Glomerular endothelial cell (primary cell): Measurements from ENCODE around the gene LRRC74A. TPM values are rescaled to one million over a fixed set of nuclear protein-coding genes. Genes with fewer than 3 reads are reported as not detected.
A peak's percentile ranks its signal among the peaks of the same experiment; 100 is the strongest.

Experiments
- DNase-seq: peaks from one replicate; pipeline ENCODE4 v3.0.0-alpha.2; 2011; ENCODE audit warnings: low read depth, low spot score; ENCODE audit errors: extremely low read depth
- total RNA-seq: library from RNA; depleted of rRNA; stranded (reverse); fragments of >200 nt; gene quantifications from 2 replicates; pipeline ENCODE4 v1.2.3, GENCODE V29; 2015

The LRRC74A gene
- total RNA-seq, 1 donor from 2014 or later: not detected

DNA sequence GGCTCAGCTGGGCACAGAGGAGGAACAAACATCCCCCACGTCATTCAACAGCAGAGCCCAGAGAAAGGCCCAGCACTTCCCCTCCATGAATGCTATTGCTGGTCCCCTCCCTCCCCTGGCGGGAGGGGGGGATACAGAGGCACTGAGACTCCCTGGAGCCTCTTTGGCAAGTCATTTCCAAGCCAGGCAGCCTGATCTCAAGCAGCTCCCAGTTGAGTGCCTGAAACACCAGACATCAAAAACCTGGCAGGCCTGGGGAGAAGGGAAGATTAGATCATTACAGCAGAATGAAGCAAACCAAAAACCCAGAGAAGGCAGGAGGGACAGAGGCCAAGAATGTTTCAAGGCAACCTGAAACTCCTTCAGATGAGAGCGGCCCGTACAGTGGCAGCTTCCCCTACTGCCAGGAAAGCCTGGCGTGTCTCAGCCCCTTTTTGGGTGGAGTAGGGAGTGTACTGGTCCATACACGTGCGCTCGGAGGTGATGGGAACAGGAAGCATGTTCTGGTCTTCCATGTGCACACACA lies 92.1 kb downstream of the LRRC74A start:
- DNase-seq: no peak

DNA sequence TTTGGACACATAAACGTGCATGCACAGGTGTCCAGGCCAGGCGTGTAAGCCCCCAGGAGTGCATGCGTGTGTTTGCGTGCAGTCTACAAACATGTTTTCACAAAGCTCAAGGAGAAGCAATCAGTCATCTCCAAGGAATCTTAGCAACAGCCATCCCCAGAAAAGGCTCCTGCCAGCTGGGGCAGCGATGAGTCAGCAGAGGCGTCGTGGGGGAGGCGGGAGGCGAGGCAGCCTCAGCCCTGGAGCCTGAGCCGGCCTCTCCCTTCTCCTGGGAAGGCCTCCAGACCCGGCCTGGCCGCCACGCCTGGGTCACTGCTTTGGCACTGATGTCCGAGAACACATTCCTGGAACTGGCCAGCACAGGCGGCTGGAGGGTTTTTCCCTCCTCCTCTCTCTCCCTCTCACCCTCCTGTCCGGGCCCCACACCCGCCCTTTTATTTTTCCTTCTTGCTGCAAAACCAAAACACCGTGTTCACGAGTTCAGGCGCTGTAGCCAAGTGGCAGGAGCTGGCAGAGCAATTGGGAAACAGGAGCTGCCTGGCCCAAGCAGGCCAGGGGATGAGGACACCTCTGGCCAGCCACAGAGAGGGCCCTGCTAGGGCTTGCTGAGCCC lies 92.7 kb downstream of the LRRC74A start:
- peak; percentile 78 for DNase-seq

Other genes starting within 250 kb of the LRRC74A start
- 25.1 and 103 TPM in 2 replicates for gene VASH1, start 64.9 kb upstream of the LRRC74A start, total RNA-seq
- gene ANGEL1, start 13.5 kb upstream of the LRRC74A start, total RNA-seq: 11.1 and 20.1 TPM in 2 replicates
- gene IRF2BPL, start 202.3 kb downstream of the LRRC74A start, total RNA-seq: 23.7 and 34.2 TPM in 2 replicates